CD4-positive, alpha-beta T cell treated with Interleukin-10 for 1 hour (primary cell): ENCODE measurements around the gene ALK.

ENCODE experiments used
- DNase-seq: peaks from one replicate; pipeline ENCODE4 v3.0.0-alpha.2; 2020

Gene ALK

DNA sequence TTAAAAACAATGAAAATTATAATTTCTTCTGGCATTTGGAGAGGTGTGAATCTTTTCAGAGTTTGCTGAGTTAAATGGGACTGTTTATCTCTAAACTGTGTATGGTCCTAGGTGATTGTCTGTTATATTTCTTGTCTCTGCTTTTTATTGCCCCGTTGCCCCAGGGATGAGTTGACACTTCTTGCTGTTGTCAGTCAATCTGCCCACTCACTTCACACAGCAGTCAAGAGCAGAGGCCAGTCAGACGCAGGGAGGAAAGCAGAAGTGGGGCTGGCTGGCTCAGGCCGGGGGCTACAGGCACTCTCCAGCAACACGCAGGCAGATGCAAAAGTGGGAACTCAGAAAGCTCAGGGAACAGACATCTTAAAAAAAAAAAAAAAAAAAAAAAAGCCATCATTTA, 441.0 kb downstream of the ALK start:
- DNase-seq: no peak

DNA sequence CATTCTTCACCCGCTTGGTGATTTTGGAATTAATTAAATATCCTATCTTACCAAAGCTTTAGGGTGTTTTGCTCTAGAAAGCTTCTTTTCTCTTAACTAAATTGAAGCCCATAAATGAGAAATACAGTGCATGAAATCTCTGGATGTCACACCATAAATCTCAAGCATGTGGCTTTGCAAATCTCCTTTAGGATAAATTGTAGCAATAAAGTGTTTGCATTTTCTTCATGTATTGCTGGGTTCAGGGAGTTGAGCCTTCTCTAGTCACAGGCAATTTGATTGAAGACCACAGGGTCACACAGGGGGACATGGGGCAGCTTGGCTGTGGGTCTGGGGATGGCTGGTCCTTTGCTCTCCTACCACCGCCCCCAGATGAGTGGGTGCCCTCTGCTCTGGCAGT, 442.0 kb downstream of the ALK start:
- DNase-seq: no peak

DNA sequence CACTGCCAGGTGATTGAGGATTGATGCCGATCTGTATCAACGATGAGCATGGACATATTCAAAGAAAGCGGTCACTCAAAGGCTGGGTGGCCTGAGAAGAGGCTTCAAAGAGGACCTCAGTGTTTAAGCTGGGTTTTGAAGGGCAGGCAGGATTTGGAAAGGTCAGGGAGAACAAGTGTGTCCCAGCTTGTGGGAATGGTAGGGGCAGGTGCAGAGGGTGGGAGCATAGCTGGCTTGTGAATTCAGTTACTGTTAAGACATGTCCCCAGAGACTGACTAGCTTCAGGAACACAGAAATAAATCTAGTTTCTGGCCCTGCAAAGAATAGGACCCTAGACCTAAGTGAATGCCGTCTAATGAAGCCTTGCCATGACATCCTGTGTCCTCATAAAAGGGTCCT, 442.7 kb downstream of the ALK start:
- DNase-seq: no peak

DNA sequence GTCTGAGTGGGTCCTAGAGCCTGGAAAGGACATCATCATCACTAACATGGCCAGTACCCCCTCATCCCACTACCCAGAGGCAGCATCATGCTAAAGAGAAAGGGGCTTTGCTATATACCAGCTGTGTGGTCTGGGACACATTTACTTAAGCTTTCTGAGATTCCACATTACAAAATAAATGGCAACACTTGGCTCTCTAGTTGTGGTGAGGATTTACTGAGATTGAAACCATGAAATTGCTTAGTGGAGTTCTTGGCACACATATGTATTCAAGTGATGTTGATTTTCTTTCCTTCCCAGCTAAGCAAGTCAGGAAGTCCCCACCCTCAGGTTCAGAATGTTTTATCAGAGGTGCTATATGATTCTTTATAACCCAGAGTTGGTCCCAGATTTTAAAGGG, 444.2 kb downstream of the ALK start:
- no peak for DNase-seq

DNA sequence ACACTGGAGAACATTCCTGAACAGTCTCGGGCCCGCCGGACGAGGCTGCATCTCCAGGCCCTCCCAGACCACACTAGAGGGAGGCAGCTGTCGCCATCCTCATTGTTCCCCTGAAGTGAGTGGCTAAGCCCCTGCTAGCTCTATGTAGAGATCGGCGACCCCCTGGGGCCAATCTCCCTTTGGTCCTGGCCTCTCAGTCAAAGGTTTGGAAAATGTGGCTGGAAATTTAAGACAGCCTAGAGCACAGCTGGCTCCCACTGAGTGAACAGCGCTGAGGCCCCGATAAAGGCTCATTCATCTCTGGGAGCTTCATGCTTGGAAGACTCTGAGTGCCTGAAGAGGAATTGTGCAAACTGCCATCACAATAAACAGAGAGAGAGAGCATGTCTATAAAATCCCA, 445.9 kb downstream of the ALK start:
- DNase-seq: no peak

DNA sequence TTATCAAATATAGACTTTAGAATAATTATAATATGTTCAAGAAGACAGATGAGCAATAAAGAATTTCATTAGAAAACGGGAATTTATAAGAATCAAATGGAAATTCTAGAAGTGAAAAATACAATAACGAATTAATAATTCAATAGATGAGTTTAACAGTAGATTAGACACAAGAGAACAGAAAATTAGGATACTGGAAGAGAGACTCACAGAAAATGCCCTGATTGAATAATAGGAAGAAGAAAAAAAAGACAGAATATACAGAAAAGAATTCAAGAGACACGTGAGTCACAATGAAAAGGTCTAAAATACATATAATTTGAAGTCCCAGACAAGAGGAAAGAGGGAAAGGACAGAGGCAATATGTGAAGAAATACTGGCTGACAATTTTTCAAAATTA, 451.4 kb downstream of the ALK start:
- DNase-seq: no peak

DNA sequence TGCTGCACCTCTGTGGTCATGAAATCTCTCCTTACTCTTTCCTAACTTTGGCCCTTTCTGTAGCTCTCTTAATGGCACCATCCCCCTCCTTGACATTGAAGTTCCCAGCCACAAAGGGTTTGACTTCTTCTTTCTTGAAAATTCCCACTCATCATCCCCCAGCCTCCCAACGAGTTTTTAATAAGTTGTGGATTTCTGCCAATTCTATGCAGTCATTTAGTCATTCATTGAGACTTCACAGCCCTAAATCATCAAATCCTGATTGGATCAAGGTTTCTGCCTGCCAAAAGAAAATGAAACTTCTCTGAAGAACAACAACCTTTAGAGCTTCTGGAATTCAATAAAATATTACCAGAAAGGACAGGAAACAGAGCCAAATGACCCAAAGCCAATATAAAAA, 451.9 kb downstream of the ALK start:
- no peak for DNase-seq

DNA sequence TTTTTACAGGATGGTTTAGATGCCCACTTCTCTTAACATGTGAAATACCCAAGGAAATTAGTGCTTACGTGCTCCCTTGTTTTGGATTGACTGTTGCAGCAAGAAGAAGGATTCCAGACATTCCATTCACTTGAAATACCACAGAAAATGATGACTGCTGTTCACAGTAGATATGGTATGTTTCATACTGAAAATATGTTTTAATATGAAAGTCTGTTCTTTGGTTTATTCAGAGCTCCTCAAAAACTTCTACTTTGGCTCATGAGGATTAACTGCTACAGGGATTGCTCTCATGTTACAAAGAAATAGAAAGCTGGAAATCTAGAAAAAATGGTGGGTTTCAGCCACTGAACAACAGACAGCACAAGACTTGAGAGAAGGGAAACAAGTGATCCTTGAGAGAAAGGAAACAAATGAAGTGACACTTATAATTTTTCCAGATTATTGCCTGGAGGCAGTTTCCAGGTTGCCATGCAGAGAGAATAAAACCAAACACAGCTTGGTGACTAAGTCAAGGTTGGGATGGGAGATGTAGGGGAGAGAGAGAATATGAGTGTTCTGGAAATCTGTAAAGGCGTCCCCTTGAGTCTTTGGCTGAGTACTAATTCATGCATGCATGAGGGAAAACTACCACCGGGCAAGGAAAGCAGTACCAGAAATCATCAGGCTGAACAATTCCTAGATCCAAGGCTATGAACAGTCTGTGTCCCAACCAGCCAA, 458.0 kb downstream of the ALK start:
- no peak for DNase-seq

DNA sequence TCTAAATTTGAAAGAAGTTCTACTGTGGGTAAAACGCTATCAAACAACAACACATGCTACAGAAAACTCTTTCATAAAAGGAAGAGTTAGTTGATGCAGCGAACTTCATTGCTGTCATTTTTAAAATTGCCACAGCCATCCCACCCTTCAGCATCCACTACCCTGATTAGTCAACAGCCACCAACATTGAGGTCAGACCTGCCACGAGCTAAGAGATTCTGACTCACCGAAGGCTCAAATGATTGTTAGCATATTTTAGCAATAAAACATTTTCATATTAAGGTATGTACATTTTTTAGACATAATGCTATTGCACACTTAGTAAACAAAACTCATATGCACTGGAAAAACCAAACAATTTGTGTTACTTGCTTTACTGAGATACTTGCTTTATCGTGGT, 459.1 kb downstream of the ALK start:
- no peak for DNase-seq

DNA sequence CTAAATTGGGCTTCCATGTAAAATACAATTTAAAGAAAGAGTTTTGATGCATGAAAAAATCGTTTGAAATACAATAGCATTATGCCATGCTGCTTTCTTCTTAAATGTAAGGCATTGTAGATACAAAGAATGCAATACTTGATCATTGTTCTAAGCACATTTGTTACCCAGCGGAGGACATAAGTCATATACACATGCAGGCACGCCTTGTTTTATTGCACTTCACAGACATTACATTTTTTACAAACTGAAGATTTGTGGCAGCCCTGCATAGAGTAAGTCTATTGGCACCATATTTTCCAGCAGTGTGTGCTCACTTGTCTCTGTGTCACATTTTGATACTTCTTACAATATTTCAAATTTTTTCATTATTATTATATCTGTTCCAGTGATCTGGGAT, 461.2 kb downstream of the ALK start:
- no peak for DNase-seq

DNA sequence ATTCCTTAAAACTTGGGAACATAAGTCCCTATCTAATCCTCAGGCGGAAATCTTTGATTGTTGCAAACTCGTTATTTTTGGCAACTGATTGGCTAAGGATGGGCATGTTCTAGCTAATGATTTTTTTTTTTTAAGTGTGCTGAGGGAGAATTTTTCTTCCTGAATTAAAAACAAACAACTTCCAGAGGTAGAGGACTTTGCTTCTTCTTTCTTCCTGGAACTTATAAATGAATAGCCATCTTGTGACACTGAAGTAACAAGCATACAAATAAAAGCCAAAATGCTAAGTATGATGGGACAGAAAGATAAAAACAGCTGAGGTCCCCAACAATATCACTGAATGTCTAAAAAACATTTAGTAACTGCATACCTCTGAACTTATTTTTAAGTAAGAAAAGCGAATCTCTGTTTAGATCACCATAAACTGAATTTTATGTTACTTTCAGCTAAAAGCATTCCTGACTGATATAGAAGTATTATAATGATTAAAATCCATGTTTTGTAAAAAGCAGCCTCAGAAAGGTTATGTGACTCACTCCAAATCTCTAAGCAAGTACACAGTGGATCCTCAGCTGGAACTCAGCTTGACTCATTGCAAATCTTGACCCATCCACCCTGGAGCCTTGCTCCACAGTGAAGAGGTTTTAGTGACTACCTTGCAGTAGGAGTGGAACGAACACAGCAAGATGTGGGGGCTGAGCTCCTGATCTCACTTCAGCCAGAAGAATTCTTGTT, 461.8 kb downstream of the ALK start:
- no peak for DNase-seq

DNA sequence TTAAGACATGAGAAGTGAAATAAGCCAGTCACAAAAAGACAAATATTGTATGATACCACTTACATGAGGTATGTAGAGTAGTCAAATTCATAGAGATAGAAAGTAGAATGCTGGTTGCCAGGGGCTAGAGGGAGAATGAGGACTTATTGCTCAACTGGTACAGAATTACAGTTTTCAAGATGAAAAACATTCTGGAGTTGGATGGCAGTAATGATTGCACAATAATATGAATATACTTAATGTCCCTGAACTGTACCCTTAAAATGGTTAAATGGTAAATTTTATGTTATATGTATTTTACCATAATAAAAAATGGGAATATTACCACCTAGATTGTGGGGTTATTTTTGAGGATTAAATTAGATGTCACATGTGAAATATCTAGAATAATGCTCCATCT, 465.0 kb downstream of the ALK start:
- no peak for DNase-seq

DNA sequence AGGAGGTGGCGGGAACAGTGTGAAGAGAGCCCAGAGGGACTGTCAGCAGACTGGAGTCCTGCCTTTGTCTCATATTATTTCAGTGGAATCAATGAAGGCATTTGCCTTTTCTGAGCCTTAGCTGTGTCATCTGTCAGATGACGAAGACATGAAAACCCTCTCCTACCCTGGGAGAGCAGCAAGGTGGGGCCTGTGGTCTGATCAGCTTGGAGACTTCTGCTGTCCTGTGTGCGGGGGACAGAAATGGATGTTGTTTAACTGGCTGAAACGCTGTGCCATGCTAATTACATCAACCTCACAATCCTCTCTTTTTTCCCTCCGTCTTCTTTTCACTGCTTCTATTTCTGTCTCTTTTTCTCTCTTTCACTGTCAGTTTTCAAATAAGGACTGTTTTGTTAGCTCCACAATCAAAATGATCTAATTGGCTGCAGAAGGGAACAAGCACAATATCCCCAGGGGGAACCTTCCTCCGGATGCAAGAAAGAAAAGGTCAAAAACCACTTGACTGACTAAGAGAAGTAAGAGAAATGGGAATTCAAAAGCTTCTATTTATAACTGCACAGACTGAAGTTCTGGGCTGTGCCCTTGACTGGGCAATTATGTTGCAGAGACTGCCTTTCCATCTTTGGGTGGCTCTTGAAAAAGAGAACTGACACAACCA, 466.1 kb downstream of the ALK start:
- DNase-seq: no peak

DNA sequence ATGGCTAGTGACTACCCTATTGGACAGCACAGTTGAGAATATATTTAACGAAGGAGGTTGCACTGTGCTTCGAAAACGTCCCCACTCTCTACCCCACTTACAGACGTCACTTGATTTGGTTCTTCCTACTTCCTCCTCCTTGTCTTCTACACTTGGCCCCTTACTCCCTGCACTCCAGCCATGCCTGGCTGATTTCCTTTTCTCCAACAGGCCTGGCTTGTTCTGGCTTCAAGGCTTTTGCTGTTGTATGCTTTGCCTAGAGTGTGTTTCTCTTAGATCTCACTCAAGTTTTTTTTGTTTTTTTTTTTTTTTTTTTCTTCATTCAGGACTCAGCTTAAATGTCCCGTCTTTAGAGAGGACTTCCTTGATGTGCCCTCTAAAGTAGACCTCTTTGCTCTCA, 469.4 kb downstream of the ALK start:
- no peak for DNase-seq

DNA sequence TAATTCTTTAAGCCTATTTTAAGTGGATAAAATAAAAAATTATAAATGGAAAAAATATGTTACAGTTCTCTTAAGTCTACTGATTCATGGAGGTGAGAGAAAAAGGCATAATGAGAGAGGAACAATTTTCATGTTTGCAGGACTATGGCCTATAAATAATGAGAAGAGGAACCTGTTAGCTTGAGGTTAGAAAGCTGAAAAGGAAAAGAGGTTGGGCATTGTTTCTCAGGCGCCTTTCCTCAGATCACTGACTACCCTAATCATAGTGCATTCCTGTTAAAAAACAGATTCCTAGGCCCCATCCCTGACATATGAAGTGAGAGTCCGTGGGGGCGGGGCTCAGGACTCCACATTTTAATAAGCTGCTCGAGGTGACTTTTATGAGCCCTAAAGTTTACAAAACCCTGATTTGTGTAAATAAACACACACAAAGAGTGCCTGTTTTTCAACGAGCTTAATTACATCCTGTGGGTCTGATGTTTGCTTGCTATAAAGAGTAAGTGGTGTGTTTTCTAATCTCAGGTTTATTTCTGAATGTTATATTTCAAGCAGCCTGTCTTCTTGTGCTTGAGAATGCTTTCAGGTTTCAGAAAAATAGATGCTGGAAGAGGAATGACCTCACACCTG, 470.7 kb downstream of the ALK start:
- DNase-seq: no peak

DNA sequence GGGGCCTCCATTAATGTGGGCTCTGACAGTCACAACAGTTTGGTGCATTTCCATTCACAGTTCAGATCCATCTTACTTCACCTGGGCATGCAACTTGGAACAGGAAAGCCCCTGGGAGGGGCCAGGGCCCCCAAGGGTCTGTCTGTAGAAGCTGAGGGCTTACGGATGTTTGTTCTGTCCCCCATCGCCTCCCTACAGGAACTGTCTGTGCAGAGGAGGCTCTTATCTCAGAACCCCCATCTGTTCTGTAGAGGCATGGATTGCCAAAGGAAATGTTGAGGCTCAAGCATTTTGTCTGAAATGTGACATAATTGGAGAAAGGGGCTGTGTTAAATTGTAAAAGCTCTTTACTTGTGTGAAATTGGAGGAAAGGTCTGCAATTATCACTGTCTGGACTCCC, 471.9 kb downstream of the ALK start:
- DNase-seq: no peak

DNA sequence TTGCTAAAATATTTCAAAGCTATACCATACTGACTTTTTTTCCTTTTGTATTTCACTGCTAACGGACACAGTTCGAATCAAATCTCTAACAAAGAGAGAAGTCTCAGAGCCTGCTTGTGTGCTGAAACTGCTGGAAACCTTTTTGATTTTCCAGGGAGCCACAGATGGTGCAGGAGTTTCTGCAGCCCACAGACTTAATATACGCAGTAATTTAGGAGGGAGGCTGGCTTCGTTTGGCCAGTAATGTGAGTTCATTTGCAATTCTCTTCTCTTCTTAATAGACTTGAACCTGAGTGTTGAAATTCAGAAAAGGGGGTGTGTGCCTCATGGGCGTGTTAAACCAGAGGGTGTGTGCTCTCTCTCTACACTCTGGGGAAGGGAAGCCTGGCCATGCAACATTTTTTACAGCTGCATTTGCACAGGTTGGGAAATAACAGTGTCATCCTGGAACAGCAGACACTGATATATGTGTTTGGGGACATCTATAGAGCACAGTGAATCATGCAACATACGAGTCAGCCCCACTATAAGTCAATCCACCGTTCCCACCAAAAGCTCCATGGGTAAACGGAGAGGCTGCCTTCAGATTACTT, 473.2 kb downstream of the ALK start:
- no peak for DNase-seq

DNA sequence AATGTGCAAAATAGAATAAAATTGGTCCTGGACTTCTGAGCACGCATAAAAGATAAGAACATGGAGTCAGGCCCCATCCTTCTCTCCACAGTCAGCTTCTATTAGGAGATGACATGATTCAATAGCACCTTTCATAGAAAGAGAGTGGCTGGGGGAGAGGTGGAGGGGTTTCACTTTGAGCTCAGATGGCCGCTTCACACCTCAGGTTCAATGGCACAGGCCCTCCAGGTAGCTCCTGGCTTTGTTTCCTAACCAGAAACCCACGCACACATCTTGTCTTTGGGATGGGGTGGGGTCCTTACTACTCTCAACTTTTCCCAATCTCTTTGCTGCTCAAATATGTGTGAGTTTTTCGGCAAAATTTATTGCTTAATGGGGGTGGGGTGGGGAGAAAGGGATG, 473.9 kb downstream of the ALK start:
- DNase-seq: no peak

DNA sequence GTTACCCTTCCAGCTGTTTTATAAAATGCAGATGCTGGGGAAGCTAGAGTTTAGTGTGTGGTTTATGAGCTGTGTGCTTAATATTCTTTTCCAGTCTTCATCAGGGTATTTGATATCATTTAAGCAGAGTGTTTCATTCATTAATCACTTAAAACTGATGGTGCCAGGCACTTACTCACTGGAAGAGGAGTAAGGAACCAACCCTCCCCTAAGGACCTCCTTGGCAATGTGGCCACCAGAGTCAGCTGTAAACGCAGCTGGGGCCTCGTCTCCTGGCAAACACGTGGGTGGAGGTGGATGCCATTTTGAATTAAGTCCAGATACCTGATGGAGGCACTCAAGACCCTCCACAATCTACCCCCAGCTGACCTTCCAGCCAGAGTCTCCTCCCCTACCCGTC, 474.5 kb downstream of the ALK start:
- no peak for DNase-seq

DNA sequence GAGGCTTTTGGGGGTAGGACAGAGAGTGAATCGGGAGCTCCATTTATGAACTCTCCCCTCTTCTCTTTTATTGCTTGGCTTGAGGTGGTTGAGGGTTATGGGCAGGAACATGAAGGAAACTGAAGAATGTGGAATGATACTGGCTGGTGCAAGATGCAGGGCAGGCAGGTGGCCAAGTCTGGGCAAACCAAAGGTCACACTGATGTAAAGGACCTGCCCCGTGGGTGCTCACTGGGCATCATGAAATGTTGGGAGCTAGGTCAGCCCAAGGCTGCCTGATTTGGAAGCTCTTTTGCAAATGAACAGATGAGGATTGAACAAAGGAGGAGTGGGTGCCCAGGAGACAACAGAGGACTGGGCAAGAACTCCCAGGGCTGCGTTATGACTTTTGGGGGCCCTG, 477.2 kb downstream of the ALK start:
- no peak for DNase-seq

DNA sequence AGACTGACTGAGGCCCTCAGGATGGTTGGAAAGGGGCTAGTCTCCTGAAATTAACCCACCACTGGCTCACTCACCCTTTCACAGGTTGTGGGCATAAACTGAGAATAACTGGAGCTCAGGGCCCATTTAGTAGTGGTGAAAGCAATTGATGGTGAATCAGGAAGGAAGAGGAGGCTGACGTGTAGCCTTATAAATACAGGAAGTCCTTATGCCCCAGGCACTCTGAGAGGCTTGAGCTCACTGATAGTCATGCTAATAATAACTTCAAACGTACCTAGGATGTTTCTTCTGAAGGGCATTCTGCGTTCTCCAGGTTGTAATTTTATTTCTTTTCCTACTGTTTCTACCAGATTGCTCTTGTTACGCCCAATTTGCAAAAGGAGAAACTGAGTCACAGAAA, 477.8 kb downstream of the ALK start:
- DNase-seq: no peak

DNA sequence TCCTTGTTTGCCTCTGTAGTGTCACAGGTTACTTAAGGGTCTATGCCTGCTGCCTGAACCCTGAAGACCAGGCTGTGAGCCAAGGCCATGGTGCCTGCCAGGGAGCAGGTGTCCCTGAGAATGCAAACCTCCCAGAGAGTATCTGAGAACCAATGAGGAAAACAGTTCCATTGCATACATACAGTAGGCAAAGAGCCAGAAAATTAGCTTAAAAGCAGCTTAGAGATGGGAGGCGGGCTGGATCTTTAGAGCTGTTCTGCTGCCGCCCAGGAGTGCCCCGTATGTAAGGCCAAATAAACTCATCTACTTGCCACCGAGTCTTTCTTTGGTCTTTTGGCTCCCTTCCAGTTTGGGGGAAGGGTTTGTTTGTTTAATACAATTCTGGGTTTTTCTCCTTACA, 478.2 kb downstream of the ALK start:
- DNase-seq: no peak

DNA sequence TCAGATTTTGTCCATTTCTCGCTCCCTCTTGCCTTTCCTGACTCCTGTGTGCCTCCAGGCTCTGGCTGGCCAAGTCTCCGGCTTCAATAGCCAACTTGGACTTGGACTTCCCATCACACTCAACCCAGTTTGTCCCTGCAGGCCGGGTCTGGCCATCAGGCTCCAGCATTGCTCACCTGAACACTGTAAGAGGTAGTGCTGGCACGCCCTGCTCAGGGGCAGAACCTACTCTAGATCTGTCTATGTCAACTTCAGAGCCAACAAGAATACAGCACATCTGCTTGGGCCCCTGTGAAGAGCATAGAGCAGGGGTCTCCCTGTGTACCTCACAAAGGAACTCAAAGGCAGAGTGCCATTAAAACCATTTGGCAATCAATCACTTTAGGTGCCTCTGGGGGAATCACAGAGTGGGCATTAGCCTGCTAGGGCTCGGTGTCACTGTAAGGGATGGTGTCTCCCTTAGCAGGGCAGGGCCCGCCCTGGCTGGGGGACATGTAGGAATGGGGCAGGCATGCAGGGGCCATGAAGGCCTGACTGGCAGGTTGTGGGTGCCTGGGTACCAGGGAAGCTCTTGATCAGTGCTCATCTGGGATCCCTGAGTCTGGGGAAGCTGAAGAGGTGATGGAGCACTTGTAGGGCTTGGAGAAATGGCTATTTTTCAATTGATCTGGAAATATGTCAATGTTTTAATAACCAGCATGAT, 480.3 kb downstream of the ALK start:
- DNase-seq: no peak
